Activated CD8-positive, alpha-beta T cell treated with anti-CD3 and anti-CD28 coated beads for 36 hours (primary cell): ENCODE measurements around the gene CDK8. TPM values are rescaled to one million over a fixed set of nuclear protein-coding genes. Genes with fewer than 3 reads are reported as not detected.

Experiments used
- ATAC-seq: fragments of 200-7000 bp; cut with Tn5 transposase; one replicate; pipeline ENCODE4 v1.10.0; 2021; ENCODE audit warnings: mild to moderate bottlenecking, moderate library complexity
- CTCF ChIA-PET: fragments of 350-600 bp; sonication (Branson Sonifier 250); formaldehyde crosslinking; loops from one replicate; lab custom pipeline; 2021; ENCODE audit warnings: antibody characterized with exemption; lab: Charles Lee
- POLR2A ChIA-PET: fragments of 350-600 bp; sonication (Branson Sonifier 250); formaldehyde crosslinking; loops from one replicate; lab custom pipeline; 2021; ENCODE audit warnings: antibody characterized with exemption; lab: Charles Lee
- DNase-seq: peaks from one replicate; pipeline ENCODE4 v3.0.0-alpha.2; 2020
- H3K27ac Mint-ChIP-seq: one replicate; pipeline ENCODE4 v1.8.0; 2021; ENCODE audit warnings: mild to moderate bottlenecking, mixed read lengths
- H3K27me3 Mint-ChIP-seq: one replicate; pipeline ENCODE4 v1.8.0; 2021; ENCODE audit warnings: mixed read lengths
- H3K36me3 Mint-ChIP-seq: one replicate; pipeline ENCODE4 v1.8.0; 2021; ENCODE audit warnings: low read depth, mixed read lengths
- H3K4me1 Mint-ChIP-seq: one replicate; pipeline ENCODE4 v1.8.0; 2021; ENCODE audit warnings: low read depth, mixed read lengths
- H3K4me3 Mint-ChIP-seq: one replicate; pipeline ENCODE4 v1.8.0; 2021; ENCODE audit warnings: mild to moderate bottlenecking, moderate library complexity, mixed read lengths
- H3K9me3 Mint-ChIP-seq: one replicate; pipeline ENCODE4 v1.8.0; 2021; ENCODE audit warnings: mixed read lengths
- intact Hi-C: fragments of 100-400 bp; cut with micrococcal nuclease; formaldehyde crosslinking; loops from one replicate; pipeline ENCODE4 v1.10.0; 2022
- total RNA-seq, 2 experiments: library from RNA; stranded (reverse); gene quantifications; one replicate each; pipeline ENCODE4 v1.2.3, GENCODE V29; 2021
- TF ChIP-seq, protein P1 (sequence below): fragments of 200-600 bp; IDR thresholded peaks from one replicate; pipeline ENCODE4 v1.8.0; 2022; ENCODE audit warnings: antibody characterized with exemption, mild to moderate bottlenecking

Gene CDK8
- total RNA-seq, 2 experiments from 2014 or later = 19.7 to 20.0 TPM

DNA sequence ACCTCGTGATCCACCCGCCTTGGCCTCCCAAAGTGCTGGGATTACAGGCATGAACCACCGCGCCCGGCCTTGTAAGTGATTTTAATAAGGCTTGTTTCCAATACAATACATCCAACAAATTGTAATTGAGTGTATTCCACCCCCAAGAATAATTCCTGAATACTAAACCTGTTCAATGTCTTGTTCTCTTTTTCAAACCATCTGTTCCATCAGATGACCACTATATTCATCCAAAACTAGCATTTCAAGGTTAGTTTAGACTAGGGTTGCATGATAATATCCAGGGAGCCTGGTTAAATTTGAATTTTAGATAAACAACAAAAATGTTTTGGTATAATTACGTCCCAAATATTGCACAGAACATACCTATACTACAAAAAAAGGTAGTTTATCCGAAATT, 168.1 kb downstream of the CDK8 start:
- intact Hi-C loops = no loop called here
- TF ChIP-seq, protein P1, sequence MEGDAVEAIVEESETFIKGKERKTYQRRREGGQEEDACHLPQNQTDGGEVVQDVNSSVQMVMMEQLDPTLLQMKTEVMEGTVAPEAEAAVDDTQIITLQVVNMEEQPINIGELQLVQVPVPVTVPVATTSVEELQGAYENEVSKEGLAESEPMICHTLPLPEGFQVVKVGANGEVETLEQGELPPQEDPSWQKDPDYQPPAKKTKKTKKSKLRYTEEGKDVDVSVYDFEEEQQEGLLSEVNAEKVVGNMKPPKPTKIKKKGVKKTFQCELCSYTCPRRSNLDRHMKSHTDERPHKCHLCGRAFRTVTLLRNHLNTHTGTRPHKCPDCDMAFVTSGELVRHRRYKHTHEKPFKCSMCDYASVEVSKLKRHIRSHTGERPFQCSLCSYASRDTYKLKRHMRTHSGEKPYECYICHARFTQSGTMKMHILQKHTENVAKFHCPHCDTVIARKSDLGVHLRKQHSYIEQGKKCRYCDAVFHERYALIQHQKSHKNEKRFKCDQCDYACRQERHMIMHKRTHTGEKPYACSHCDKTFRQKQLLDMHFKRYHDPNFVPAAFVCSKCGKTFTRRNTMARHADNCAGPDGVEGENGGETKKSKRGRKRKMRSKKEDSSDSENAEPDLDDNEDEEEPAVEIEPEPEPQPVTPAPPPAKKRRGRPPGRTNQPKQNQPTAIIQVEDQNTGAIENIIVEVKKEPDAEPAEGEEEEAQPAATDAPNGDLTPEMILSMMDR = no peak
- no peaks in the 10 kb centered on the region for H3K4me1 Mint-ChIP-seq
- POLR2A ChIA-PET = interaction anchor here (0.6 kb wide), 1 partner anchor 482 kb away, joined by 3 read pairs; no protein-coding TSS in a partner anchor
- H3K36me3 Mint-ChIP-seq = no peaks in the 10 kb centered on the region
- DNase-seq (no peak), ATAC-seq (no peak)
- no peaks in the 10 kb centered on the region for H3K9me3 Mint-ChIP-seq
- H3K4me3 Mint-ChIP-seq = no peak overlapping the region
- no peak overlapping the region for H3K27ac Mint-ChIP-seq
- no peaks in the 10 kb centered on the region for H3K27me3 Mint-ChIP-seq
- CTCF ChIA-PET = interaction anchor here (1.7 kb wide), 1 partner anchor 19 kb away, joined by 4 read pairs; no protein-coding TSS in a partner anchor

DNA sequence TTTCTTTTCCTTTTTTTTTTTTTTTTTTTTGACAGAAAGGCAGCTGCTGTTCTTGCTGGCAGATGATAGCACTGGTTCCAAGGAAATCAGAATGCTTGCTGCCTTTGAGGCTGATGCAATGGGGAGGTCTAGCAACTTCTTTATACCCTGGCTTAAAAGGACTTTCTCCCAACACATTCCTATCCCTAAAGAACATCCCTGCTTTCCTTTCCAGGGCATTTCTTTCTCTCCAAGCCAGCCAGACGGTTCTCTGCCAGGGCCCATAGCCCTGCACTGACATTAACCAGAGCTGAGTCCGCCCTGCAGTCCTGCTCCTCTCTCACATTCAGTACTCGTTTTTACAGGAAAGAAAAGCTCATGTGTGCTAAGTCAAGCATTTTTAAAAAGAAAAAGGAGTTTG, 169.7 kb downstream of the CDK8 start:
- ATAC-seq (no peak), DNase-seq (no peak)
- intact Hi-C loops = no loop called here
- ChIA-PET POLR2A (no interaction called here), CTCF (no interaction called here)
- Mint-ChIP-seq H3K4me1 (no peaks in the 10 kb centered on the region), H3K4me3 (no peak overlapping the region), H3K36me3 (no peaks in the 10 kb centered on the region), H3K27me3 (no peaks in the 10 kb centered on the region), H3K9me3 (no peaks in the 10 kb centered on the region), H3K27ac (no peak overlapping the region)
- TF ChIP-seq, protein P1 = no peak

DNA sequence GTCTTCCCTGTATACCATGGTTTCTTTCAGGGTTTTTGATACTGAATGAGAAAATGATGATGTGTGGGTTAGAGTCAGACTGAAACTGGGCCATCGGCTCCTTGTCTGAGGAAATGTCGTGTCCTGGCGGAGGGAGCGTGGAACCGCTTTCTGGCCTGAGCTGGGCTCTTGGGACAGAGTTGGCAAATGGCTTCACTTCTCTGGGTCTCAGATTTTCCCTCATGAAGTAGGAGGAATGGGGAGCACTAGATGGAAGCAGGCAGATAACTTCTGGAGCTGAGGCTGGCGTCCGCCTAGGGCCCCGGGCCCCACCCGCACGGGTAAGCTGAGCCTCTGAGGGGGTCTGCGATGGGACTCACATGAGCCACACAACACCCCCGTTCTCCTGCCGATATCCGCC, 170.3 kb downstream of the CDK8 start:
- ChIA-PET POLR2A (no interaction called here), CTCF (no interaction called here)
- Mint-ChIP-seq H3K4me3 (no peak overlapping the region), H3K4me1 (no peaks in the 10 kb centered on the region), H3K36me3 (no peaks in the 10 kb centered on the region), H3K27ac (no peak overlapping the region), H3K9me3 (no peaks in the 10 kb centered on the region), H3K27me3 (no peaks in the 10 kb centered on the region)
- TF ChIP-seq, protein P1 = no peak
- ATAC-seq = no peak
- intact Hi-C loops = no loop called here
- no peak for DNase-seq

DNA sequence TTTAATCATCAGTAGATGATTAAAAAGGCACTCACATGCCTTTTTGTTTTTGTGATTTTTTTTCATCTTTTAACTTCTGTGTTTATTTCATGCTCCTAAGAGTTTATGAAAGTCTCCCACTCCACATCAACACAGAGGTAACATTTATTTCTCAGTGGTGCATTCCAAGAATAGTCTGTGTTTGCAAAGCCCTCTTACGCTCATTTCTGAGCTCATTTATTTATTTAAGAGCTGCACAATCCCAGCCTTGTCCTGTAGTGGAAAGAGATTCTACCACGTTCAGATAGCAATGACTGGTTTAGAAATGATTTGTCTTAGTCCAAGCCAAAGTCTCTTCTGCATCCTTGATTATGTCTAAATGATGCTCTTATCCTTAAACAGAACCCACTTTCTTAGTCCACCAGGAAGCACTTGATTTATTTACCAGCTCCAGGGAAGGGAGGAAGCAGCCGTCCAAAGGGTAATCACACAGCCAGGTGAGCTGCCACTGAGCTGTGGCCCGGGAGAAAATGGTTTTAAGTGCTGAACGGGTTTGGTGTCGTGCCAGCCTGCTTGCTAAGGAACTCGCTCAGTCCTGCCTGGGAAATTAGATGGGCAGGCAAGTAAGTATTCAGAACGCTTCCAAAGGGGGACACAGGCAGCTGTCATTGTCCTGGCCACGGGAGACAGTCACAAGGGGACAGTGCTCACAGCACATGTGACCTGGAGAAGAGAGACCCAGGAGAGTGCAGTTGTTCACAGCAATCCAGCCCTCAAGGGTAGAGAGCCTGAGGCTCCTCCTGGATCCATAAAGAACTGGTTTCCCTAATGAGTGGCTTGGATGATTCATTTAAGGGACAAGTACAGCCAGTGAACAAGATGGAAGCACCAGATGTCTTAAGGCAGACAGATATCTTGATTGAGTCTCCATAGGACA, 171.8 kb downstream of the CDK8 start:
- TF ChIP-seq, protein P1 = no peak
- no peak overlapping the region for H3K27ac Mint-ChIP-seq
- ATAC-seq (no peak), DNase-seq (no peak)
- ChIA-PET CTCF (interaction anchor here (0.7 to 1.2 kb wide), 3 partner anchors 15 to 47 kb away, joined by 3 to 4 read pairs (median 3); no protein-coding TSS in a partner anchor), POLR2A (no interaction called here)
- H3K9me3 Mint-ChIP-seq = no peaks in the 10 kb centered on the region
- H3K4me3 Mint-ChIP-seq = no peak overlapping the region
- no peaks in the 10 kb centered on the region for H3K27me3 Mint-ChIP-seq
- no peaks in the 10 kb centered on the region for H3K4me1 Mint-ChIP-seq
- intact Hi-C loops = no loop called here
- H3K36me3 Mint-ChIP-seq = no peaks in the 10 kb centered on the region

DNA sequence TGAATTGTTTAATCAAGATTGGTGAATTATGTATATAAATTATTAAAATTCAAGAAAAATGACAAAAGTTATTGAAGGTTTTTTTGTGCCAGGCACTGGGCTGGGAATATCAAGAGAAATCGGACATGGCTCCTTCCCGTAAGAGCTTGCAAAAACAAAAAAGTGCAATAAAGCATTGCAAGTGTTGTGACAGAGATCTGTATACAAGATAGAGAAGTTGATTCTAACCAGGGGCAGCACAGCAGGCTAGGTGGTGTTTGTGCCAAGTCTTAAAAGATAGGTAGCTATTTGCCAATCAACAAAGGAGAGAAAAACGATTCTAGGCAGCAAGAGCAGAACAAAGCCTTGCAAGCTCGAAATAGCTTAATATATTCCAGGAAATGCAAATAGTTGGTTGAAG, 179.8 kb downstream of the CDK8 start:
- CTCF ChIA-PET = no interaction called here
- TF ChIP-seq, protein P1 = no peak
- H3K9me3 Mint-ChIP-seq = peaks cover 27% of the 10 kb centered on the region
- ATAC-seq (no peak), DNase-seq (no peak)
- H3K27ac Mint-ChIP-seq = no peak overlapping the region
- peaks cover 5% of the 10 kb centered on the region for H3K27me3 Mint-ChIP-seq
- no peaks in the 10 kb centered on the region for H3K4me1 Mint-ChIP-seq
- intact Hi-C loops = no loop called here
- no peaks in the 10 kb centered on the region for H3K36me3 Mint-ChIP-seq
- H3K4me3 Mint-ChIP-seq = no peak overlapping the region
- POLR2A ChIA-PET = no interaction called here
